ENCODE measurements around the gene DIP2C.

Gene DIP2C

GRCh38 chr10:507908-508444 lies 181.5 kb downstream of the DIP2C start:
- DNase-seq, result no peak

- DNase-seq, result no peak
Observed at GRCh38 chr10:507355-507699, 182.1 kb downstream of the DIP2C start.

- no peak for DNase-seq
Observed at GRCh38 chr10:506451-507354, 182.8 kb downstream of the DIP2C start.

GRCh38 chr10:505419-505818 lies 184.0 kb downstream of the DIP2C start:
- no peak for DNase-seq

- DNase-seq, result no peak
Observed at GRCh38 chr10:504806-505205, 184.7 kb downstream of the DIP2C start.

- DNase-seq, result no peak
Observed at GRCh38 chr10:504121-504611, 185.3 kb downstream of the DIP2C start.

GRCh38 chr10:501596-501995 lies 187.9 kb downstream of the DIP2C start:
- DNase-seq, result no peak

- peak; percentile 49 for DNase-seq
Observed at GRCh38 chr10:500876-501275, 188.6 kb downstream of the DIP2C start.

GRCh38 chr10:499991-500390 lies 189.5 kb downstream of the DIP2C start:
- DNase-seq, result no peak

- peak; percentile 14 for DNase-seq
Observed at GRCh38 chr10:498760-499435, 190.6 kb downstream of the DIP2C start.

- no peak for DNase-seq
Observed at GRCh38 chr10:497898-498451, 191.5 kb downstream of the DIP2C start.

GRCh38 chr10:497289-497688 lies 192.2 kb downstream of the DIP2C start:
- DNase-seq, result no peak

GRCh38 chr10:494556-494955 lies 194.9 kb downstream of the DIP2C start:
- no peak for DNase-seq

GRCh38 chr10:494149-494542 lies 195.3 kb downstream of the DIP2C start:
- no peak for DNase-seq

- no peak for DNase-seq
Observed at GRCh38 chr10:493391-494148, 195.9 kb downstream of the DIP2C start.

- no peak for DNase-seq
Observed at GRCh38 chr10:492836-493235, 196.6 kb downstream of the DIP2C start.

- DNase-seq, result no peak
Observed at GRCh38 chr10:491667-492424, 197.6 kb downstream of the DIP2C start.

- DNase-seq, result no peak
Observed at GRCh38 chr10:490891-491571, 198.4 kb downstream of the DIP2C start.

GRCh38 chr10:490256-490655 lies 199.2 kb downstream of the DIP2C start:
- no peak for DNase-seq

- DNase-seq, result no peak
Observed at GRCh38 chr10:489330-489729, 200.1 kb downstream of the DIP2C start.

- DNase-seq, result no peak
Observed at GRCh38 chr10:488933-489215, 200.6 kb downstream of the DIP2C start.
